Mammary epithelial cell (primary cell): ENCODE measurements around the gene YWHAQ.

Experiments
- CTCF ChIP-seq, 2 donors: IDR thresholded peaks in 1 of 2; conservative IDR thresholded peaks in 1 of 2; 2 replicates each; pipeline ENCODE4 v1.5.1; 2011 to 2012; ENCODE audit warnings: inconsistent platforms in 2 of 2, low read length in 2 of 2, mild to moderate bottlenecking in 2 of 2, control low read depth in 1 of 2, low read depth in 1 of 2; ENCODE audit not compliant: insufficient read depth in 1 of 2; ENCODE audit errors: extremely low read depth in 1 of 2
- EZH2 ChIP-seq: IDR thresholded peaks from 2 replicates; pipeline ENCODE4 v1.6.1; 2012; ENCODE audit warnings: low read length, inconsistent platforms, borderline replicate concordance

- TF ChIP-seq CTCF (conservative IDR thresholded peaks at IDR 0.05 in 1 of 2, IDR thresholded peaks at IDR 0.05 in 1 of 2; ENCODE audit: extremely low read depth in 1 of 2, insufficient read depth in 1 of 2, low read depth in 1 of 2, low read length in 2 of 2) (no peak), EZH2 (no peak)
Observed at GRCh38 chr2:9647884-9648283, 17.1 kb upstream of the YWHAQ start.
